ENCODE measurements around the gene HOOK2.

DNA sequence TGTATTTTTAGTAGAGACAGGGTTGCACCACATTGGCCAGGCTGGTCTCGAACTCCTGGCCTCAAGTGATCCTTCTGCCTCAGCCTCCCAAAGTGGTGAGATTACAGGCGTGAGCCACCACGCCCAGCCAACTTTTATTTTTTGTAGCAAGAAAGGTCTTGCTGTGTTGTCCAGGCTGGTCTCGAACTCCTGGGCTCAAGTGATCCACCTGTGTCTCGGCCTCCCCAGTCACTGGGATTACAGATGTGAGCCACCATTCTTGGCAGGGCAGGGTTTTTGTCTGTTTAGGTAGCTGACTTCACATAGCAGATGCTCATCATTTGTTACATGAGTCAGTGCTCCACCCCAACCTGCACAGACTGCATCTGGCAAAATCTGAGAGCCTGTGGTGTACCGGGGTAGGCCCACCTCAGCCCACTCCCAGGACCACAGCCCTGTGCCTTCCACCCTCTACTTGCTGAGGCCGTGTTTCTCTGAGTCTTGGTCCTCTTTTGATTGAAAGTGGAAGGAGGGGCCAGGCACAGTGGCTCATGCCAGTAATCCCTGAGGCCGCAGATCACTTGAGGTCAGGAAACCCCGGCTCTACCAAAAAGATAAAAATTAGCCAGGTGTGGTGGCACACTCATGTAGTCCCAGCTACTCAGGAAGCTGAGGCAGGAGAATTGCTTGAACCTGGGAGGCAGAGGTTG lies 47.5 kb downstream of the HOOK2 start:
- no peak for TF ChIP-seq POLR2A (IDR thresholded peaks at IDR 0.05)
- TF ChIP-seq, protein P1, sequence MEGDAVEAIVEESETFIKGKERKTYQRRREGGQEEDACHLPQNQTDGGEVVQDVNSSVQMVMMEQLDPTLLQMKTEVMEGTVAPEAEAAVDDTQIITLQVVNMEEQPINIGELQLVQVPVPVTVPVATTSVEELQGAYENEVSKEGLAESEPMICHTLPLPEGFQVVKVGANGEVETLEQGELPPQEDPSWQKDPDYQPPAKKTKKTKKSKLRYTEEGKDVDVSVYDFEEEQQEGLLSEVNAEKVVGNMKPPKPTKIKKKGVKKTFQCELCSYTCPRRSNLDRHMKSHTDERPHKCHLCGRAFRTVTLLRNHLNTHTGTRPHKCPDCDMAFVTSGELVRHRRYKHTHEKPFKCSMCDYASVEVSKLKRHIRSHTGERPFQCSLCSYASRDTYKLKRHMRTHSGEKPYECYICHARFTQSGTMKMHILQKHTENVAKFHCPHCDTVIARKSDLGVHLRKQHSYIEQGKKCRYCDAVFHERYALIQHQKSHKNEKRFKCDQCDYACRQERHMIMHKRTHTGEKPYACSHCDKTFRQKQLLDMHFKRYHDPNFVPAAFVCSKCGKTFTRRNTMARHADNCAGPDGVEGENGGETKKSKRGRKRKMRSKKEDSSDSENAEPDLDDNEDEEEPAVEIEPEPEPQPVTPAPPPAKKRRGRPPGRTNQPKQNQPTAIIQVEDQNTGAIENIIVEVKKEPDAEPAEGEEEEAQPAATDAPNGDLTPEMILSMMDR (IDR thresholded peaks at IDR 0.05): no peak
